Measurements from ENCODE around the gene ARID1B.

The ARID1B gene

DNA sequence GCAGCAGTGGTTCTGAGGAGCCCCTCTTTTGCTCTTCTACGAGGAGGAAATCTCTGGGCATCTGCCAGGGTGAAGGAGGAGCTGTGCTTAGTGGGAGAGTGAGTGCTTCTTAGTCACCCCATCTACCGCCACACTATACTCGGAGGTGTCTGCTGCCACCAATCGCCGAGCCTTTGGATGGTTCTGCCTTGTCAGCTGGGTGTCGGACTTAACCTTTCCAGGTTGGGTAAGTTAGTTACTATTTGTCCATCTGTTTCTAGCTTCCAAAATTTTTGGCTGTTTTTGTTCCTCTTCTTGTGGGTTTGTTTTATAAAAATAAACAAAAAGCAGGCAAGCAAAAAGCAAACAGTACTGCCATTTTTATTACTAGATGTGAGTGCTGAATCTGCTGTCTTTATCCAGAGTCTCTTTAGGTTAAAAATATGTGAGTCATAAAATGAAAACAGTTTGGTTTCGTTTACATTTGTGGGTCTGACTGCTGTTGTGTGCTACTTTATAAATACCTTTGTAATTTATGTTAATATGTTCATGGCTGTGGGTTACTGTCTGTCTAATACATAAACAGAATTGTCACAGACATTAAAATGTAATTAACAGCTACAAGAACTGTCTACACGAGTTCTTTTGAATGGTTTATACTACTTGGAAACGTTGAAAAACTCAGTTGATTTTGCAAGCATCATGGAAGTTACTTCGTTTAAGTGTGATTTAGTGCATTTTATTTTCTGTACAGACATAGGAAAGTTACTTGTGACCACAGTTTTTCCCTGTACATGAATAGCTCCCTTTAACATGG is 89.2 kb downstream of the ARID1B start:
- Histone ChIP-seq H3K4me3 (no peak overlapping the region), H3K27me3 (ENCODE audit: low read depth) (no peaks in the 10 kb centered on the region), H3K9me3 (no peaks in the 10 kb centered on the region), H3K4me1 (peaks cover 26% of the 10 kb centered on the region), H3K36me3 (replicated peaks) (no peaks in the 10 kb centered on the region)
- in situ Hi-C loops (cut with MboI; ENCODE audit: low sequenced_read_pairs) = no loop called here
- DNase-seq (ENCODE audit: low spot score in 2 of 2) = no peak

DNA sequence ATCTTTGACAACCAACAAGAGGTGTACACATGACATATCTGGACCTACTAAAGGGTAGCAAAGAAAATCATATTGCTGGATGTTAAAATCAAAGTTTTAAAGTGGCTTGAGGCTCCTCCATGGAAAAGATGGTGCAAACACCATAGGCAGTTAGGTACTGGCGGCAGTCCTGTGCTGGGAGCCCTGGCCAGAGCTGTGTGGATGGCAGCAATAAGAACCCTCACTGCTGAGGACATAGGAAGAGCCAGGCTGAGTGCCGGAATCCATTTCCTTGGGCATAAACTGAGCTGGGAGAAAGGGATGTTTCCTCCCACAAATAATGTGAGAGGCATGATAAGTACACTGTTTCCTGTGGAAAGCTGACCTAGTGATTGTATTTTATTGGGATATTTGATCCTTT is 89.9 kb downstream of the ARID1B start:
- H3K9me3 ChIP-seq = no peaks in the 10 kb centered on the region
- no peaks in the 10 kb centered on the region for H3K27me3 ChIP-seq (ENCODE audit: low read depth)
- peaks cover 26% of the 10 kb centered on the region for H3K4me1 ChIP-seq
- in situ Hi-C loops (cut with MboI; ENCODE audit: low sequenced_read_pairs) = no loop called here
- DNase-seq (ENCODE audit: low spot score in 2 of 2) = no peak
- H3K36me3 ChIP-seq (replicated peaks) = no peaks in the 10 kb centered on the region
- no peak overlapping the region for H3K4me3 ChIP-seq

GRCh38 chr6:156868385-156868784 is 91.2 kb downstream of the ARID1B start:
- in situ Hi-C loops (cut with MboI; ENCODE audit: low sequenced_read_pairs) = no loop called here
- Histone ChIP-seq H3K36me3 (replicated peaks) (no peaks in the 10 kb centered on the region), H3K4me1 (peaks cover 26% of the 10 kb centered on the region), H3K9me3 (no peaks in the 10 kb centered on the region), H3K27me3 (ENCODE audit: low read depth) (no peaks in the 10 kb centered on the region), H3K4me3 (no peak overlapping the region)
- DNase-seq (ENCODE audit: low spot score in 2 of 2) = no peak

DNA sequence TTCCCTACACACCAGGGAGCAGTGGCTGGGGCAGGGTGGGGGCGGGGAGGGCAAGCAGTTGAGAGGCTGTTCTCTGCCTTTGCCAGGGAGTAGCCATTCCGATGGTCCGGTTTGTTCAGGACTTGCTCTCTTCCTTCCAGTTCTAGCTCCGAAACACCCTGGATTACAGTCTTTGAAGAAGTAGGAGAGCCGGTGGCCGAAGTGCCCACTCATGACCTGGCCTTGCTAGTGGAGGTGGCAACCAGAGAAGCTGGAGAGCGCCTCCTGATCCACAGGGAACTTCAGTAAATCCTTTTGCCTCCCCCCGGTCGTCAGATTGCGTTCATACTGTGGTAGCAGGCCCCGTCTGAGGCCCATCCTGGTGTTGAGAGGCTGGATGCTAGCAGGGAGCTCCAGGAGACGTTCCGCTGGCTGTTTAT is 92.8 kb downstream of the ARID1B start:
- Histone ChIP-seq H3K27me3 (ENCODE audit: low read depth) (no peaks in the 10 kb centered on the region), H3K36me3 (replicated peaks) (no peaks in the 10 kb centered on the region), H3K4me3 (no peak overlapping the region), H3K9me3 (no peaks in the 10 kb centered on the region), H3K4me1 (peaks cover 26% of the 10 kb centered on the region)
- DNase-seq (ENCODE audit: low spot score in 2 of 2) = no peak
- in situ Hi-C loops (cut with MboI; ENCODE audit: low sequenced_read_pairs) = no loop called here

GRCh38 chr6:156870924-156871539 is 93.9 kb downstream of the ARID1B start:
- no peaks in the 10 kb centered on the region for H3K27me3 ChIP-seq (ENCODE audit: low read depth)
- in situ Hi-C loops (cut with MboI; ENCODE audit: low sequenced_read_pairs) = no loop called here
- H3K4me1 ChIP-seq = peaks cover 17% of the 10 kb centered on the region
- no peaks in the 10 kb centered on the region for H3K9me3 ChIP-seq
- no peaks in the 10 kb centered on the region for H3K36me3 ChIP-seq (replicated peaks)
- H3K4me3 ChIP-seq = no peak overlapping the region
- DNase-seq (ENCODE audit: low spot score in 2 of 2) = no peak

DNA sequence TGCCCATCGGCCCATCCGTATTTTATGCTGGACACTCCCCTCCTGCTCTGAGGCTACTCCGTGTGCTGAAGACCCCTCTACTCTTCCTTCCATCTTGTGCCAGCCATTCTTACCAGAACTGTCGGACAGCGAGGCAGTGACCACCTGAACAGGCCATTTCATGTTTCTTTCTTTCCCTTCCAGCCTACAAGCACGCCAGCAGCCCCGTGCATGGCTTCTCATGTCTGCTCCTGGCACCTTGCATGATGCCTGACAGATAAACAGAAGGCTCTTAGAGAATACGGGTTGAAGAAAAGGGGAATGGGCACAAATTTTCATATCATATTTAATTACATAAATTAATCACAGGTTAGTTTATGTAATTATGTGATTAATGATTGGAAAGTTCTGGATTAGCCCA is 95.7 kb downstream of the ARID1B start:
- no peaks in the 10 kb centered on the region for H3K27me3 ChIP-seq (ENCODE audit: low read depth)
- in situ Hi-C loops (cut with MboI; ENCODE audit: low sequenced_read_pairs) = no loop called here
- H3K9me3 ChIP-seq = no peaks in the 10 kb centered on the region
- peaks cover 15% of the 10 kb centered on the region for H3K4me1 ChIP-seq
- no peak for DNase-seq (ENCODE audit: low spot score in 2 of 2)
- no peaks in the 10 kb centered on the region for H3K36me3 ChIP-seq (replicated peaks)
- H3K4me3 ChIP-seq = no peak overlapping the region

- Histone ChIP-seq H3K4me1 (peaks cover 7% of the 10 kb centered on the region), H3K4me3 (no peak overlapping the region), H3K9me3 (no peaks in the 10 kb centered on the region), H3K27me3 (ENCODE audit: low read depth) (no peaks in the 10 kb centered on the region), H3K36me3 (replicated peaks) (no peaks in the 10 kb centered on the region)
- in situ Hi-C loops (cut with MboI; ENCODE audit: low sequenced_read_pairs) = no loop called here
- DNase-seq (ENCODE audit: low spot score in 2 of 2) = no peak
Measured at GRCh38 chr6:156873654-156874380, 96.6 kb downstream of the ARID1B start.

- H3K9me3 ChIP-seq = no peaks in the 10 kb centered on the region
- no peak for DNase-seq (ENCODE audit: low spot score in 2 of 2)
- in situ Hi-C loops (cut with MboI; ENCODE audit: low sequenced_read_pairs) = no loop called here
- H3K36me3 ChIP-seq (replicated peaks) = no peaks in the 10 kb centered on the region
- H3K27me3 ChIP-seq (ENCODE audit: low read depth) = no peaks in the 10 kb centered on the region
- H3K4me3 ChIP-seq = no peak overlapping the region
- peaks cover 9% of the 10 kb centered on the region; the same call in 1 of the 2 replicates for H3K4me1 ChIP-seq
Measured at GRCh38 chr6:156875062-156875461, 97.9 kb downstream of the ARID1B start.

DNA sequence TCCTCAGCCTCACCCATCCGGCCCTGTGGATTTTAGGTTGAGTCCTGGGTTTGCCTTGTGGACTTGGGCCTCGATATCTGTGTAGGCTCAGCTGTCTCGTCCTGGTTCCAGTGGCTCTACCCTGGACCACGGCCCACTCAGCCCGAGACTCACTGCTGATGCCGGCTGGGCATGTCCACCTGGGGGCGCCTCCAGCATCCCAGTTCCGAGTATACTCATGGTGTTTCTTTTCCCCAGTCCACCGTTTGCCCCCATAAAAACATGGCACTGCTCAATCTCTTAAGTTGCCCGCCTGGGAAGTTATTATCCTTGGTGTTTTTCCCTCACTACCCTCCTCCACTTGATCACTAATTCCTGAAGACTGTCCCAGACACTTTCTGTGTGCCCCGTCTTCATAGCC is 99.1 kb downstream of the ARID1B start:
- DNase-seq (ENCODE audit: low spot score in 2 of 2) = peak in 1 of 2 experiments; percentile 52
- H3K9me3 ChIP-seq = no peaks in the 10 kb centered on the region
- H3K36me3 ChIP-seq (replicated peaks) = no peaks in the 10 kb centered on the region
- H3K4me1 ChIP-seq = peaks cover 9% of the 10 kb centered on the region; the same call in 1 of the 2 replicates
- no peaks in the 10 kb centered on the region for H3K27me3 ChIP-seq (ENCODE audit: low read depth)
- in situ Hi-C loops (cut with MboI; ENCODE audit: low sequenced_read_pairs) = no loop called here
- H3K4me3 ChIP-seq = no peak overlapping the region

- DNase-seq (ENCODE audit: low spot score in 2 of 2) = no peak
- no peak overlapping the region for H3K4me3 ChIP-seq
- no peaks in the 10 kb centered on the region for H3K9me3 ChIP-seq
- peaks cover 9% of the 10 kb centered on the region; the same call in 1 of the 2 replicates for H3K4me1 ChIP-seq
- H3K27me3 ChIP-seq (ENCODE audit: low read depth) = no peaks in the 10 kb centered on the region
- in situ Hi-C loops (cut with MboI; ENCODE audit: low sequenced_read_pairs) = no loop called here
- H3K36me3 ChIP-seq (replicated peaks) = no peaks in the 10 kb centered on the region
Measured at GRCh38 chr6:156877126-156877863, 100.1 kb downstream of the ARID1B start.

DNA sequence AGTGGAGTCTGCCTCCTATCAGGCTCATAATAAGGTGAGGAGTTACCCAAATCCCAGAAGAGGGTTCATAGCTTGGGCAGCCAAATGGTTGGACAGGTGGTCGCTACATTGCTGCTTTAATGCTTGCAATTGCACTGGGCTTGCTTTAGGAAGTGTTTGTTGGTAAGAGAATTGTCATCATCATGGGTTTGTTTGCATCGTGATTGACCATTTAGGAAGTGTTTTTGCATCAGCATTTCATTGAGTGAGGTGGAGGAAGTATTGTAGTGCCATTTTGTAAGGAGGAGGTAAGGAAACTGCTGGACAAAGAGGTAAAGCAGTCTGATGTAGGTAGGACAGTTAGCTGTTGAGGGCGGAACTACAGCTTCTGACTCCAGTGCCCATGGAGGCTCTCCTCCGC is 101.5 kb downstream of the ARID1B start:
- Histone ChIP-seq H3K4me3 (no peak overlapping the region), H3K27me3 (ENCODE audit: low read depth) (no peaks in the 10 kb centered on the region), H3K36me3 (replicated peaks) (no peaks in the 10 kb centered on the region), H3K4me1 (peaks cover 9% of the 10 kb centered on the region; the same call in 1 of the 2 replicates), H3K9me3 (no peaks in the 10 kb centered on the region)
- no peak for DNase-seq (ENCODE audit: low spot score in 2 of 2)
- in situ Hi-C loops (cut with MboI; ENCODE audit: low sequenced_read_pairs) = no loop called here

- Histone ChIP-seq H3K4me3 (no peak overlapping the region), H3K4me1 (peaks cover 9% of the 10 kb centered on the region; the same call in 1 of the 2 replicates), H3K36me3 (replicated peaks) (no peaks in the 10 kb centered on the region), H3K27me3 (ENCODE audit: low read depth) (no peaks in the 10 kb centered on the region), H3K9me3 (no peaks in the 10 kb centered on the region)
- DNase-seq (ENCODE audit: low spot score in 2 of 2) = no peak
- in situ Hi-C loops (cut with MboI; ENCODE audit: low sequenced_read_pairs) = no loop called here
Measured at GRCh38 chr6:156879186-156879585, 102.0 kb downstream of the ARID1B start.

DNA sequence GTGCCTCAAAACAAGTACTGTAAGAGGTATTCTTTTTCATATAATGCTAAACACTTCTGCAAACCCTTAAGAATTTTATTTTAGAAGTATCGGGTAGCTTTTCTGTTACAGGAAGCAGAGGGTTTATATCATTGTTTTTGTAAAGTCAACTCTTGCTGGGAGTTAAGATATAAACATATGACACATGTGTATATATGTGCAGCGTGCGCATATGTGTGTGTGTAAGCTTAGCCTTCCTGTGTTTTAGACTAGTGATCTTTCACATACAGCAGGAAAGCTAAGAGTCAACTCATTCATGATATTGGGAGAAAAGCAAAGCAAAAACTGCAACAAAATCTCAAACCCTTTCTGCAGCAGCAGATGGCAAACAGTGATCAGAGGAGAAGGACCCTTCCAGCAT is 102.4 kb downstream of the ARID1B start:
- no peak for DNase-seq (ENCODE audit: low spot score in 2 of 2)
- H3K9me3 ChIP-seq = no peaks in the 10 kb centered on the region
- in situ Hi-C loops (cut with MboI; ENCODE audit: low sequenced_read_pairs) = no loop called here
- no peaks in the 10 kb centered on the region for H3K36me3 ChIP-seq (replicated peaks)
- H3K4me1 ChIP-seq = peaks cover 9% of the 10 kb centered on the region; the same call in 1 of the 2 replicates
- no peaks in the 10 kb centered on the region for H3K27me3 ChIP-seq (ENCODE audit: low read depth)
- no peak overlapping the region for H3K4me3 ChIP-seq

Data from HAP-1 (cell line).